GM06990 (cell line): ENCODE data around the gene DAG1.

Experiments
- DNase-seq: peaks from one replicate; pipeline ENCODE4 v3.0.0-alpha.2; 2011; ENCODE audit not compliant: insufficient read length; ENCODE audit errors: extremely low read depth
- H3K27me3 ChIP-seq: replicated peaks from 2 replicates; pipeline ENCODE4 v1.6.0; 2011; ENCODE audit warnings: low read length; ENCODE audit not compliant: control insufficient read depth, insufficient read depth
- H3K36me3 ChIP-seq: 2 replicates; pipeline ENCODE4 v1.5.1; 2011; ENCODE audit warnings: low read length; ENCODE audit not compliant: control insufficient read depth, insufficient read depth
- H3K4me3 ChIP-seq: replicated peaks from 2 replicates; pipeline ENCODE4 v1.5.1; 2011; ENCODE audit warnings: low read depth, mild to moderate bottlenecking, control low read depth, low read length
- CTCF ChIP-seq: IDR thresholded peaks from 2 replicates; pipeline ENCODE4 v1.5.1; 2011; ENCODE audit warnings: low read length, control low read depth, mild to moderate bottlenecking, inconsistent platforms; ENCODE audit not compliant: insufficient read depth, poor library complexity, severe bottlenecking

Gene DAG1

GRCh38 chr3:49553324-49553691 lies 83.2 kb downstream of the DAG1 start:
- Histone ChIP-seq H3K36me3 (no peaks in the 10 kb centered on the region), H3K27me3 (peaks cover 3% of the 10 kb centered on the region), H3K4me3 (no peak overlapping the region)
- no peak for DNase-seq
- no peak for TF ChIP-seq CTCF

DNA sequence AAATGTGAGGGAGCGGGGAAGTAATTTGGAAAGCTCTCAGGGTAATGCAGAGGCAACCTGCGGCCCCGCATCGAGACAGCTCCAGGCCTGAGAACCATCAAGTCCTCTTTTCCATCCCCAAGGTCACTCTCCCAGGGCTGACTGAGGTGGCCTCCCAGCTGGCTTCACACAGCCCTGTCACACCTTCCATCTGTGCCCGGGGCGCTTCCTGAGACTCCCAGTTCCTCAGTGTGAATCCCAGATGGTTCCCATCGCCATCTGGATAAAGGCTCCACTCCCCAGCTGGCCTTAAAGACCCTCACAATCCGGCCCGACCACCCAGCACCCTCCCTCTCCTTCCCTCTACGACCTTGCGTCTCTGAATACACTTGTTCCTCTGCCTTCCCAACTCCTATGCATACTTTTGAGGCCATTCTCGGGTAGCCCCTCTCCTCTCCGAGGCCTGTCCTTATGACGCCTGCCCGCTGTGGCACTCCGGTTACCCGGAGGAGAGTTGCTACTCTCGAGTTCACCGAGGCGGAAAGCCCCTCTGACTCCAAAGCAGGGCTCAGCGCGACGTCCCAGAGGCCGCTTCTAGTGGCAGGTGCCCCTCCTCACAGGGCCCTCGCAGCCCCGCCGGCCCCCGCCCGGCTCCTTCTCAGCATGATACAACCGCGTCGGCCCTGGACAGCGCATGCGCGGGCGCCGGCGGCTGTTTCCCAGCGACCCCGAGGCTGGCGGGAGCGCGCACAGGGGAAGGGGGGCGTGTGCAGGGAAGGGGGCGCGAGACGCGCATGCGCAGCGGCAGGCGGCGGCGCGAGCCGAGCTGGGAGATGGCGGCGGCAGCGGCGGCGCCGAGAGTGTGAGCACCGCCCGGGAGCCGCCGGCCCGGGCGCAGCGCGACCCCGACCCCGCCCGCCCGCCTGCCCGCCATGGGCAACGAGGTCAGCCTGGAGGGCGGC lies 83.9 kb downstream of the DAG1 start, which contains the start of gene BSN:
Gene BSN (plus strand): TSS at position 786 of the 941 bp plus-strand sequence. CDS start 126 bp downstream, at position 912.
- Histone ChIP-seq H3K4me3 (peak within 1 kb of the TSS; percentile 74), H3K27me3 (peaks cover 3% of the 10 kb centered on the region), H3K36me3 (no peaks in the 10 kb centered on the region)
- TF ChIP-seq CTCF: no peak
- peak; percentile 93 for DNase-seq

- TF ChIP-seq CTCF: no peak
- no peak for DNase-seq
Measured at GRCh38 chr3:49554633-49555265, 84.7 kb downstream of the DAG1 start.

GRCh38 chr3:49556500-49557275 lies 86.6 kb downstream of the DAG1 start:
- DNase-seq: no peak
- Histone ChIP-seq H3K36me3 (no peaks in the 10 kb centered on the region), H3K4me3 (no peak overlapping the region), H3K27me3 (peaks cover 3% of the 10 kb centered on the region)
- TF ChIP-seq CTCF: no peak

More at GRCh38 chr3:49554633-49555265, 84.7 kb downstream of the DAG1 start:
- H3K36me3 ChIP-seq: no peaks in the 10 kb centered on the region
- H3K27me3 ChIP-seq: peaks cover 3% of the 10 kb centered on the region
- H3K4me3 ChIP-seq: peak overlapping the region; percentile 74

- Histone ChIP-seq H3K4me3 (no peak overlapping the region), H3K36me3 (no peaks in the 10 kb centered on the region), H3K27me3 (0 out of 2 replicates have a peak, but pooled peaks cover under 1% of the 10 kb centered on the region)
- no peak for DNase-seq
- no peak for TF ChIP-seq CTCF
Measured at GRCh38 chr3:49563040-49563578, 93.0 kb downstream of the DAG1 start.
